Fibroblast of skin of abdomen (primary cell): ENCODE measurements around the gene TMEM207.

Source experiments
- DNase-seq: peaks from one replicate; pipeline ENCODE4 v3.0.0-alpha.2; 2013

Gene TMEM207

DNA sequence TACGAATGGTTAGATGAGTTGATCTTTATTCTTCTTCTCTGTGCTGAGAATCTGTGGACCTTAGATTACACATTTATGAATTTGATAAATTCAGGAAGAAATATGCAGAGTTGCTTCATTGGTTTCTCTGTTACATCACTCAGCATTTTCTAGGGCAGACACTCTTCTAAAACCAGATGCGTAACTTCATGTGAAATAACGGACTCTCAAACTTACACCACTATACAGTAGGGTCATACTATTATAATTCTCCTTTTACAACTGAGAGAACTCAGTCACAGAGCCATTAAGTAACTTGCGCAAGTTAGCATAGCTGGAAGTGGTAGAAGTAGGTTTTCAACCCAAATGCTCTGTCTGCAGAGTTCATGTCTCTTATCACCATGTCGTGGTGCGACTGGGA lies 5.7 kb downstream of the TMEM207 start:
- DNase-seq: no peak

DNA sequence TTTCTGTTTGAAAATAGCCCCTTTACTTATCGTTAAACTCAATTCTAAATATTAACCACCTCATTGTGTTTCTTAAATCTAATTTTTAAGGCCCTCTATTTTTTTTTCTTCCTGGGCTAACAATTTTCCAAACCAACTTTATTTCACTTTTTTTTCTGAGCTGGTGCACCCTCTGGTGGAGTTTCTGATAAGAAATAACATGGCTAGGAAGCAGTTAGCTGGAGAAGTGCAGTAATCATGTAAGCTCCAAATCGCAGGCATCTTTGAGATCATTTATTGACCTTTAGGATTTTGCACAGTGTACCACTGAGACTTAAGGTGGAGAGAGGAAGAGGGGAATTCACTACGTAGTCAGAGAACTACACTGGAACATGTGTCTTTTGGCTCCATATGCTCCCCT lies 6.4 kb downstream of the TMEM207 start:
- DNase-seq: peak; percentile 13

DNA sequence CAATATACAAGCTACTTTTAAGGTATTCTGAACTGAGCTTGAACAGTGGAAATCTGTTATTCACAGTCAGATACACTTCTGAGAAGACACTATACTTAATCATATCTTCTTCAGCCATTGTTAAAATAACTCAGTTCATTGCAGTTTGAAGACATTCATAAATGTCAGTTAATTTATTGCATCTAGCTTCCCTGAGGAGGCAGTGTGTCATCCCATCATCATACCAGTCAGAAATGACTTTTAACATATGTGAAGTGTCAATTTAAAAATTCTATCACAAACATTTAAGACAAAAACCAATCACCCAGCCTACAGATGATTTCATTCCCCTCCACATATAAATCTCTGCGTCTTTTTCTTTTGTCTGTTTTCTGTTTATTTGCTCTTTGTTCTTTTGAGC lies 7.5 kb downstream of the TMEM207 start:
- no peak for DNase-seq

DNA sequence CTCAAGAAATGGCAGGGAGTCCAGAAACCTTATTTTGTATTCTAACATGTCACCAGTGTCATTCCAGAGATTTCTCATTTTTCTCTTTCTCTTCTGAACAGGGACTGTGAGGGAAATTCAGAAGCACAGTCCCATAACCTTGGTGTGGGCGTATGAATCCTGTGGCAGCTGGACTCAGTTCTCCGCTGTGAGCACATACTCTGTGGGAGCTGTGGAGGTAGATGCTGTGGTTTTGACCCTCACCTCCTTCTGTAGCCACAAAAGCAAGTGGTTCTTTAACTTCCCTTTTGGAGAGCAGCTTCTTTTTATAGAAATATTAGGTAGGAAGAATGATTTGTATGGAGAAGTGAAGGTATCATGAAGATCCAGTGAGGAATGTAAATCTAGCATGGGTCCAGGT lies 13.4 kb downstream of the TMEM207 start:
- DNase-seq: no peak

DNA sequence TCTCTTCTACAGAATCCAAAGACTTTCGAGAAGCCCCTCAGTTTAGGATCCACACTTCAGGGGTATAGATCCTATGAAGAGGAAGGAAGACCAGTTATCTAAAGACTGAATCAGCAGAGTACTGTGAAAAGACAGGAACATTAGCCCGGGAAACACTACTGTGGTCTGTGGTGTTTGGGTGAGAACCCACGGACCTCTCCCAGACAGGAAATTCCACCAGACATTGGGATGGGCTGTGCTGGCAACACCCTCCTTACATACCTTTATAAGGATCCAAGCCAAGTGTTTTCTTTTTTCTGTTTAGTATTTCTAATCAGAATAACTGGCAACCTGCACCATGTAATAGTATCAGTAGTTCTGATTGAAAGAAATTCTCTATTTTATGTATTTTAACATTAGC lies 14.1 kb downstream of the TMEM207 start:
- DNase-seq: peak; percentile 40

DNA sequence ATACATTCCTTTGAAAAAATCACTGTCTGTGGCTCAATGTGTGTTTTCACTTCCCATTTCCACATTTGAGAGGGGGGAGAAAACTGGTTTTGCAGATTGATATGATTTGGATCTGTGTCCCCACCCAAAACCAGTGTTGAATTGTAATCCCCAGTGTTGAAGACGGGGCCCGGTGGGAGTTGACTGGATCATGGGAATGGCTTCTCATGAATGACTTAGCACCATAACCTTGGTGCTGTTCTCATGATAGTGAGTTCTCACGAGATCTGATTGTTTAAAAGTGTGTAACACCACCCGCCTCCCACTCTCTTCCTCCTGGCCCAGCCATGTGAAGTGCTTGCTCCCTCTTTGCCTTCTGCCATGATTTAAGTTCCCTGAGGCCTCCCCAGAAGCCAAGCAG lies 16.1 kb downstream of the TMEM207 start:
- no peak for DNase-seq

DNA sequence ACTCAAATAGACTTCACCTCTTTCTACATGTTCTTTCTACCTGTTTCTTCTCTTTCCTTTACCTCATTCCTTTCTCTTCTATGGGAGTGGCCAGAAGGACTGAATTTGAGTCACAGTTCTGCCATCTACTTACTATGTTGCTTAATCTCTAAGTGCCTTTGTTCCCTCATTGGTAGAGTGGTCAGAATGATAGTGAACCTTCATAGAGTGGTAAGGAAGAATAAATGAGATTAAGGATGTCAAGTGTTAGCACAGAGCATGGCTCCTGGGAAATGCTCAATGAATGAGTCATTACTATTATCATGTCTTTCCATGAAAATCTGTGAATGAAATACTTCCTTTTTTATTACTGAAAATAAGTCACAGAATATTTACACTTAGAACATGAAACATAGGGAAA lies 17.5 kb downstream of the TMEM207 start:
- peak; percentile 12 for DNase-seq

DNA sequence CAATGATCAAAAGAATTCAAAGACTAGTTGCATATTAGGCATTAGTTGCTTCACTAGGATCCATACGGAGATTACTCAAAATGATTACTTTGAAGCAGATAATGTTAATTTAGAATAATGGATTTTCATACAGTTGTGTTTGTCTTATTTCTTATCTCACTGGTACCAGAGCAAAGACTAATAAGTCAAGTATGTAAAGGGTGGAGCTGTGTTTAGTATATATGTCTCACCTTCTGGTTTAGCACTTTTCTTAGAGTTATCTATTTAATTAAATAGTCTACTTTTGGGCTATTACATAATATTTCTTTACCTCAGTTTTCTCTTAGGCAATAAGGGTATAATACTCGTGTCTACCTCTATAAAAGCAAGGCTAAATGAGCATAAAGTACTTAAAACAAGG lies 18.8 kb downstream of the TMEM207 start:
- DNase-seq: no peak

DNA sequence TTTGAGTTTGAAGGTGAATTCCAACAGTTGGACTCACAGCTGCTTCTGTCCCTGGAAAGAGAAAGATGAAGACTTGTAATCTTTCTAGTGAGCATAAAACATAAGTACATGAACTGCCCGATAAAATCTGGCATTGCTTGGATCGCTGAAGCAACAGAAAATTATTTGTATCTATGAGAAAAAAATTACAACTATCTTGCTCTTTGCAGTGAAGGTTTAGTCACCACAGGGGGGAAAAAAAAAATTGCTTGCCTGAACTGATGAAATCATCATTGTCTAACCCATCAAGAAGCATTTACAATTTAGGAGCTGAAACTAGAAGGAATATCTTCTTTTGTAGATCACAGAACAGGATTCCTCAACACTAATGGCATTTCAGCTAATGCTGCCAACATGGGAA lies 20.0 kb downstream of the TMEM207 start:
- DNase-seq: peak; percentile 52

DNA sequence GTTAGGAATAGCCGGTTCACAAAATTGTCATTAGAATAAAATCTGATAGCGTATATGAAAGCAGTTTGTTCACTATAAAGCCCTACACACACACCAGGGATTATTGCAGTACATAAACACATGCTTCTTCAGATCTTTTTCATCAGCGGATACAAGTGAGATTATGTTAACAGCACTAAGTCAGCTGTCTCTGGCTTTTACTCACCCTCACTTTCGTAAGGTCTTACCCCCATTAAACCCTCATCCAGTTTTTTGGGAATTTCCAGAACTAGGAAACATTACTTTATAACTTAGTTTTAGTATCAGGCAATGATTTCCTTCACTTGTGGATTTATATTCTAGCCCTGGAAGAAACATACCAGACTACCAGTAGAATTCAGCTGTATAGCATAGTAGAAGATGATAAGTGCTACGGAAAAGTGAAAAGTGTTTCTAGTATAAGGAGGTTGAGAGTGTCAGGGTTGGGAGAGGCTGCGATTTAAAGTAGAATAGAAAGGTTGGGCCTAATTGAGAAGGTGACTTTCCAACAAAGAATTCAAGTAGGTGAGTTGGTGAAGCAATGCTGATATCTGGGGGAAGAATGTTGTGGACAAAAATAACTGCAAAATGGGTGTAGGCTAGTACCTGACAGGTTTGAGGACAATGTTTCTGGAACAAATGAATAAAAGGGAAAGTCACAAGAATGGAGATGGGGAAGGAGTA lies 22.7 kb downstream of the TMEM207 start:
- no peak for DNase-seq

DNA sequence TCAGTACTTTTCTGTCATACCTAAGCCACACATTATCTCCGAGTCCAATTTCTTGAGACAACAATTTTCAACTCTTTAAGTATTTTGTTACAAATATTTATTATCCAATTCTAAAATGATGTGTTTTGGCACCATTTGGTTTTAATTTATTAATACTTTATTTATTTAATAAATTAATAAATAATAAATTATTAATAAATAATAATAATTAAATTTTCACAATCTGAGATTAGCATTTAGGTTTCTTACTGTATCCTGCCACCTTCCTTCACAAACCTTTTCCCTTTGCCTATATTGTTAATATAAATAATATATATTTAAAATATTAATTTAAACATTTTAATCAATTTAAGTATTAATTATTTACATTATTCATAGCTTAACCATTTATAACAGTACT lies 23.9 kb downstream of the TMEM207 start:
- no peak for DNase-seq

DNA sequence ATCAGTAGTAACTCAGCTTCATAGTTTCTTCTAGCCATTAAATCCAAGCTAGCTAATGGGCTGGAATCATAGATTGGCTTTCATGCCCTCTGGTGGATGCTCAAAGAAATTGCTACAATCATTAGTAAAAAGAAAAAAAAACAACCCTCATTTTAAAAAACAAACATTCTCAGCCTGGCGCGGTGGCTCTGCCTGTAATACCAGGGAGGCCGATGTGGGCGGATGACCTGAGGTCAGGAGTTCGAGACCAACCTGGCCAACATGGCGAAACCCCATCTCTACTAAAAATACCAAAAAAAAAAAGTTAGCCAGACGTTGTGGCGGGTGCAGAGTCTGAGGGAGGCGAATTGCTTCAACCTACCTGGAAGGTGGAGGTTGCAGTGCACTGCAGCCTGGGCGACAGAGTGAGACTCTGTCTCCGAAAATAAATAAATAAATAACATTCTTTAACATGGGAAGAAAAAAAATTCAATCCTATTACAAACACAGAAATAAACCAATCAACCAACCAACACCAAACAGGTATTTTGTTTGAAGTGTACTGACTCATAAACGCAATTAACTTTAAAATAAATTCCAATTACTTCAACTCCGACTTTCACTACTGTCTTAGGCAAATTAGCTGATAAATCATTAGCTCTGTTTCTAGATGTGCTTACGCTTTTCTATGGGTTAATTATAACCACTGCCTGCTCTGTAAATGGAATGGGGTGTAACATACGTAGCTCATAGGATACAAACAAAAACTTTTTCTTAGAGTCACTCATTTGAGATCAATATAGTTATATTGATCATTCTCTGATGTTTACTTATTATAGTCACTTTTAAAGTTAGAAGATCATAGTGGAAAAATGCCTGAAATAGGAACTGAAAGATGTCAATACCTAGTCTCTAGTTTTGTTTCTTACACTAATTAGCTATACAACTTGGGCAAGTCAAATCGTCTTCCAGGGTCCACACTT lies 24.9 kb downstream of the TMEM207 start:
- peak; percentile 66 for DNase-seq

DNA sequence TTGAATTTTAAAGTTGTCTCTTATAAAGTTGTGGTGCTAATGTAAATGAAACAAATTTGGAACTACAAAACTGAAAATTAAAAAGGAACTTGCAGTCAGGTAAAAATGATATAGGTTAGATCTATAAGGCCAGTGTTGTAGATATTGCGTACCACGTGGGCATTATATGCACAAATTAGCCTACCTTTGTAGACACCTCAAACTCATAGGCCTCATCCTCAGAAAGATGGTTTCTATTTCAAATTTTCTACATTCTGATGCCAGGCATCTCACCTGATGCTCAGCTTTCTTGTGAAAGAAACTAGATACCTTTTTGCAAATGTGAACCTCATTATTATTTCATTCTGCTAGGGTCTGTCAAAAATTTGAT lies 25.6 kb downstream of the TMEM207 start:
- DNase-seq: no peak

DNA sequence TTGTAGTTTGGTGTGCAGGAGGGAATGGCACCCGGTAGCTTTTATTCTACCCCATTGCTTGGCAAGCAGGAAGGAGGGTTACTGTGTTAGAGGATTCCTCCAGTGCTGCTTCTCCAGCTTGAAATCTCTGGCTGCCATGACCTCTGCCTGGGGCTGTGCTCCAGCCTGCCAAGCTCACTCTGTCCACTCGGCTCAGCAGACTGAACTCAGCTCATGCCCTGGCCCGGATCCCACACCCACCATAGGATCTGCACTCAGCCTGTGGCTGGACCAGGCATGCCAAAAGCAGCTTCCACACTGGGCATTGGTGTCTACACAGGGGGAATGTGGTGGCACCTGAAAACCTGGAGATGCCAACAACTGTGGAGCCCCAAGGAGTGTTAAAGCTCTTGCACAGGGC lies 35.4 kb downstream of the TMEM207 start:
- DNase-seq: no peak

DNA sequence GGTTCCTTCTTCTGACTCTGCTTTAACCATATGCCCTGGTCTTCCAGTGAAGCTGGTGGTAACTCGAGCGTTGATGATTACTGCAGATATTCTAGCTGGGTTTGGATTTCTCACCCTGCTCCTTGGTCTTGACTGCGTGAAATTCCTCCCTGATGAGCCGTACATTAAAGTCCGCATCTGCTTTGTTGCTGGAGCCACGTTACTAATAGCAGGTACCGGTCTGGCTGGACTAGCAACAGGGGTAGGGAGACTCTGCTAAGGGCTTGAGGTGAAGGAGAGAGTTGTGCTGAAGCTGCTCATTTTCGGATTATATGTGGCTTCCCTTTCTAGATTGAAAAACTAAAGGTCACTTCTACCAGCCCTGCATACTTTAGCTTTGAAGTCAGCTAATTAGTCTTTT lies 45.0 kb downstream of the TMEM207 start:
- DNase-seq: no peak

DNA sequence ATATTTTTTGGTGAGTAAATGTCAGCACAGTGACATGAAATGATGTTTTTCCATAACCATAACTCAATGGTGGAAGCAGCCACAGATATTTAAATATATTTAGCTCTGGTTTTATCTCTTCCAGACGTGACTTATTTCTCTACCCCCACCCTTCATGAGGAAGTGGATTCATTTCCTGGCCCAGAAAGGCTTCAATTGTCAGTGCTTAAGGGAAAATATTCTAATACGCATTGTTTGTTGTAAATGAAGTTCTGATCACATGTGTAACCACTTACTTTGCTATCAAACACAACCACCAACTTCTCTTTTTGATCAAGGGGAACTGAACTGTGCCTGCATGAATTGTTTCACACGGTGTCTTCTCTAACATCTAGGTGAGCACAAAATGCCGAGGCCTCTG lies 47.7 kb downstream of the TMEM207 start:
- no peak for DNase-seq

DNA sequence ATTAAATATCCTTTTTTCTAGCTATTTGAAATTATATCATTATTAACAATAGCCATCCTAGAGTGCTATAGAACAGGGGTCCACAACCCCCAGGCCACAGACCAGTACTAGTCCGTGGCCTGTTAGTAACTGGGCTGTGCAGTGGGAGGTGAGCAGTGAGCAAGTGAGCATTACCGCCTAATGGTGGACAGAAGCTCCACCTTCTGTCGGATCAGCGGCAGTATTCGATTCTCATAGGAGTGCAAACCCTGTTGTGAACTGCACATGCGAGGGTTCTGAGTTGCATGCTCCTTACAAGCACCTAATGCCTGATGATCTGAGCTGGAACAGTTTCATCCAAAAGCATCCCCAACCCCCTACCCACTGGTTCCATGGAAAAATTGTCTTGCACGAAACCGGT lies 50.0 kb downstream of the TMEM207 start:
- DNase-seq: no peak

DNA sequence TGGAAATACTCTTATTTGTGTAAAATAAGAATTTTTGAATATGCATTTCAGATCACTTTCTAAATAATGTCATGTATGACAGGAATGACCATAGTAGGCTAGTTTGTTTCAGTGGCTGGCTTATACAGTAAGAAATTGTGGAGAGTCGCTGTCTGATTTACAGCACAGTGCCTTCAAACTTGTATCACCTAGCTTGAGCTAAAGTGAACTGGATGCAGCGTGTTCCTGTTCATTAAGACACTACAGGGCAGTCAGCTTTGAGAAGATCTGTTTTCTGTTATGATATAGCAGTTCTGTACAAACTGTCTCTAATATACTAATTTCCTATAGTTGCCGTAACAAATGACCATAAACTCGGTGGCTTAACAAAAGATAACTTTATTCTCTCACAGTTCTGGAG lies 51.8 kb downstream of the TMEM207 start:
- no peak for DNase-seq

DNA sequence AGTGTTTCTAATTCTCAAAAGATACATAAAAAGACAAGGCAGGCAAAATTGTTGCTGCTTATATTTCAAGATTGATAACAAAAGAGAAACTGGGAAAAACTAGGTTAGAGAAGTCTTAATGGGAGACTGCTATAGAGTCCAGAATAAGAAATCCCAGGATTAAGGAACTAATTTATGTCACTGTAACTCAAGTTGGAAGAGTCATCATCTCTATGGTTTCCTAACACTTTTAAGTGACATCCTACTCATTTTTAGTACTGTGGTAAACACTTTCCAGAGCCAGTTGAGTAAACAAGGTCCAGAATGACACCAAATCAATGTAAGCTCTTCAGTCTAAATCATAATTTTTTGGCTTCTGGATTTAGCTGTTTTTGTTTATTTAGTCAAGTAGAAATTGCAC lies 53.7 kb downstream of the TMEM207 start:
- no peak for DNase-seq

DNA sequence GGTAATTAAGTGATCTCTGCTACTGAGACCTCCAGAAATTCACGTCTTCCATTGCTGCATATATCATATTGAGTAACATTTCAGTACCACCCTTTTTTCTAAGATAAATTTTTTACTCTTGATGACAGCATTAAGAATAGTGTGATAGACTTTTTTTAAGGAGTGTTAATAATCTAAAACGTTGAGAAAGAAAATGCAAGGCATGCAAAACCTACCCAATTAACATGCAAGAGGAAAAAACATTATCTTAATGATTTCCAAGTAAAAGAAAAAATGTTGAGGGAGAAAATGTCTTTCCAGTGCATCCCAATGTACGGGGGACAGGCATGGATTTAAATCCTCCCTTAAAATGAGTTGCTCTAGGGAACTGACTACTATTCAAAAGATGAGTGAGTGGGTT lies 61.0 kb downstream of the TMEM207 start:
- no peak for DNase-seq

DNA sequence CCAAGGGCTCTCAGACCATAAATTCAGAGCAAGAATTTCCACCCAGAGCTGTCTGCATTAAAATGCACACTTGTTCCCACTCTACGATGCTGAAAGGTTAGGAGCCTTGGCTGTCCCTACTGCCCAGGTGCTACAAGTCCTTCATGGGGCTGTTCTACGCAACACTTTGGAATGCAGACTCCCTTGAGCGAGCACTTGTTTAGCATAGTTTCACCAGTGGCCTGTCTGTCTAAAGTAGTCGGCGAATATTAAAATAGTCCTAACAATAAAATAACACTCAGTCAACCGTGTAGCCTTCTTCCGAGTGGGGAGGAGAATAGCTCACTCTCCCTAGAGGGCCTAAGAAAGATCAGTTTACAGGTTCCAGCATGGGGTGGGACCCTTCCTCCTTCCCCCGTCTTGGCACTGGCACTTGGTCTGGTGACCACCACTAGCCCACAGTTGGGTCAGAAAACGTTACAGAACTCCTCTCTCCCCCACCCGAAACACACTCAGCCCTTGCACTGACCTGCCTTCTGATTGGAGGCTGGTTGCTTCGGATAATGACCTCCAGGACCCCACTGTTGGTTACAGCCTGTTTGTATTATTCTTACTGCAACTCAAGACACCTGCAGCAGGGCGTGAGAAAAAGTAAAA lies 62.0 kb downstream of the TMEM207 start, which contains the start of gene CLDN16:
TSS of gene CLDN16 (plus strand) at position 586 of the 636 bp plus-strand sequence. CDS start 167 bp downstream, outside the sequence.
- DNase-seq: no peak

DNA sequence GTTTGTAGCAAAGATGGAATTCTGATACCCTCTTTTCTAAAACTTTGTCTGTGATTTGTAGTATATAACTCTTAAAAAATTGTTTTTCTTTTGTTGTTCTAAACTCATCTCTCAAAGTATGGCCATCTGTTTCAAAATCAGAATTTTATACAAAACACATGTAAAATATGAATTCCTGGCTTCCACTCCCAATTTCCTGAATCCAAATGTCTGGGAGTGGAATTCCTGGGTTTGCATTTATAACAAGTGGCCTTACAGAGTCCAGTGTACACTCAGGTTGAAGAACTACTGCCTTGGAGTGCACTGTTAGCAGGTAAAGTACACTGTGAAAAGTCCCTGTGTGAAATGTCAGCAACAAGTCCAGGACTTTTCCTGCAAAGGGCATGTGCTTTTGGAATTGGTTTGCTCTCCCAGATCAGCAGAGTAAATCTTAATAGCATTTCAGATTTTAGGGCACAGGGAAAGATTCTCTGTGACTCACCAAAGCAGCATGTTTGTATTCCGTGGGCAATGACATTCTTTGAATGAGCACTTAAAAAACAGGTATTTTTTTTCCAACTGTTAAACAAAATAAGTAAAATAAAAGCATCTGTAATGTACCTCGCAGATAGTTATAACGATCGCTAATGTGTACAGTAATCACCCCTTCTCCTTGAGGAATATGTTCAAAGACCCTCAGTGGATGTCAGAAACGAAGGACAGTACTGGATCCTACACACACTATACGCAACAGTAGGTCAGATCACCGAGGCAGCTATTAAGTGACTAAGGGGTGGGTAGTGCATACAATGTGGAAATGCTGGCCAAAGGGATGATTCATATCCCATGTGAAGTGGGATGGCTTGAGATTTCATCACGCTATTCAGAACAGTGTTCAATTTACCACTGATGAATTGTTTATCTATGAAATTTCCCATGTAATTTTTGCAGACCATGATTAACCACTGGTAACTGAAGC lies 63.7 kb downstream of the TMEM207 start:
- DNase-seq: peak; percentile 97
